Osteocyte (in vitro differentiated cells): Measurements from ENCODE around the gene ARHGAP22. TPM values are rescaled to one million over a fixed set of nuclear protein-coding genes. Genes with fewer than 3 reads are reported as not detected.

Experiments used
- DNase-seq: peaks from one replicate; pipeline ENCODE4 v3.0.0; 2021; ENCODE audit warnings: mixed read lengths; ENCODE audit not compliant: unreplicated experiment; ENCODE audit errors: extremely low spot score
- H3K27ac Mint-ChIP-seq: one replicate; pipeline ENCODE4 v1.8.0; 2021; ENCODE audit warnings: mild to moderate bottlenecking, mixed read lengths; ENCODE audit not compliant: unreplicated experiment
- H3K27me3 Mint-ChIP-seq: one replicate; pipeline ENCODE4 v1.8.0; 2021; ENCODE audit warnings: mixed read lengths; ENCODE audit not compliant: unreplicated experiment
- H3K36me3 Mint-ChIP-seq: one replicate; pipeline ENCODE4 v1.8.0; 2021; ENCODE audit warnings: mixed read lengths; ENCODE audit not compliant: unreplicated experiment
- H3K4me1 Mint-ChIP-seq: one replicate; pipeline ENCODE4 v1.8.0; 2021; ENCODE audit warnings: mixed read lengths; ENCODE audit not compliant: unreplicated experiment
- H3K4me3 Mint-ChIP-seq: one replicate; pipeline ENCODE4 v1.8.0; 2021; ENCODE audit warnings: mild to moderate bottlenecking, moderate library complexity, mixed read lengths; ENCODE audit not compliant: unreplicated experiment
- H3K9me3 Mint-ChIP-seq: one replicate; pipeline ENCODE4 v1.8.0; 2021; ENCODE audit warnings: mixed read lengths; ENCODE audit not compliant: unreplicated experiment
- total RNA-seq: library from RNA; stranded (reverse); gene quantifications from 2 replicates; pipeline ENCODE4 v1.2.1, GENCODE V29; 2021
- TF ChIP-seq, protein P1 (sequence below): fragments of 200-600 bp; sonication (generic); IDR thresholded peaks from 2 replicates; pipeline ENCODE4 v1.5.0; 2021; ENCODE audit warnings: antibody characterized with exemption, mild to moderate bottlenecking, moderate library complexity

ARHGAP22 gene
- total RNA-seq, 1 donor from 2014 or later, result 0.64 TPM

DNA sequence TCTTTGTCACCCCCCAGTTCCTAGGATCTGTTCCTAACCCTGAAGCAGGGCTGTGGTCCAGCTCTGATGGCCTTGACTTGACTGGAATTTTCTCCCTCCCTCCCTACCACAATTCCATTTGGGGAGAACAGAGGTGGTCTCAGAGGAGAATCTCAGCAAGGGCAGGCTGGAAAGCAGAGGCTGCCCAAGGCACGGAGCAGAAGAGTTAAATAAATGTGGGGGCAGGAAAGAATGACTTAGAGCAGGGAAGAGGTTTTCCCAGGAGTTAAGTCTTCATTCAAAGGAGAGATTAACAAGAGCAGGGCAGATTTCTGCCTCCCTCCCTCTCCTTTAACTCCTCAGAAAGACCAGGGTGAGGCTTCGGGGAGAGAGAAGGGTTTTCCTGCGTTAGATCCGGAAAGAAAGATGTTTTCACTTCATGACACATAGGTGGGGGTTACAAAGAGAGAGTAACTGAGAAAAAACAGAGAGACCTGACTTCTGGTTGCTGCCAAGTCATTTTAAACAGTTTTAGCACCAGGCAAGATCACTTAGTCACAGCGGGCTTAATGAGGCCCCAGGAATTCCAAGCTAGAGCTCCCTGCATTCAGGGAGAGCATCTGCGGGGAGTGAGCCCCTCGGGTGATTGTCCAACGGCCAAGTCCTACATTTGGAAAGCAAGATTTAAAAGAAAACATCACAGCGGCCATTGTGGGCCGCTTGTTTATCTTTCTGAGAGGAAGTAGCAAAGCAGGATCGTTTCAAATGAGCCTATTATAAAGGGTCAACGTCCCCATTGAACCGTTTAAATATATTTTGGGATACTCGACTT is 78.7 kb downstream of the ARHGAP22 start:
- TF ChIP-seq, protein P1, sequence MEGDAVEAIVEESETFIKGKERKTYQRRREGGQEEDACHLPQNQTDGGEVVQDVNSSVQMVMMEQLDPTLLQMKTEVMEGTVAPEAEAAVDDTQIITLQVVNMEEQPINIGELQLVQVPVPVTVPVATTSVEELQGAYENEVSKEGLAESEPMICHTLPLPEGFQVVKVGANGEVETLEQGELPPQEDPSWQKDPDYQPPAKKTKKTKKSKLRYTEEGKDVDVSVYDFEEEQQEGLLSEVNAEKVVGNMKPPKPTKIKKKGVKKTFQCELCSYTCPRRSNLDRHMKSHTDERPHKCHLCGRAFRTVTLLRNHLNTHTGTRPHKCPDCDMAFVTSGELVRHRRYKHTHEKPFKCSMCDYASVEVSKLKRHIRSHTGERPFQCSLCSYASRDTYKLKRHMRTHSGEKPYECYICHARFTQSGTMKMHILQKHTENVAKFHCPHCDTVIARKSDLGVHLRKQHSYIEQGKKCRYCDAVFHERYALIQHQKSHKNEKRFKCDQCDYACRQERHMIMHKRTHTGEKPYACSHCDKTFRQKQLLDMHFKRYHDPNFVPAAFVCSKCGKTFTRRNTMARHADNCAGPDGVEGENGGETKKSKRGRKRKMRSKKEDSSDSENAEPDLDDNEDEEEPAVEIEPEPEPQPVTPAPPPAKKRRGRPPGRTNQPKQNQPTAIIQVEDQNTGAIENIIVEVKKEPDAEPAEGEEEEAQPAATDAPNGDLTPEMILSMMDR, result no peak
- DNase-seq, result peak; percentile 76
- H3K27me3 Mint-ChIP-seq, result no peaks in the 10 kb centered on the region
- peak overlapping the region; percentile 87 for H3K27ac Mint-ChIP-seq
- H3K36me3 Mint-ChIP-seq, result no peaks in the 10 kb centered on the region
- H3K9me3 Mint-ChIP-seq, result no peaks in the 10 kb centered on the region
- peaks cover 30% of the 10 kb centered on the region for H3K4me1 Mint-ChIP-seq
- peak overlapping the region; percentile 57 for H3K4me3 Mint-ChIP-seq

DNA sequence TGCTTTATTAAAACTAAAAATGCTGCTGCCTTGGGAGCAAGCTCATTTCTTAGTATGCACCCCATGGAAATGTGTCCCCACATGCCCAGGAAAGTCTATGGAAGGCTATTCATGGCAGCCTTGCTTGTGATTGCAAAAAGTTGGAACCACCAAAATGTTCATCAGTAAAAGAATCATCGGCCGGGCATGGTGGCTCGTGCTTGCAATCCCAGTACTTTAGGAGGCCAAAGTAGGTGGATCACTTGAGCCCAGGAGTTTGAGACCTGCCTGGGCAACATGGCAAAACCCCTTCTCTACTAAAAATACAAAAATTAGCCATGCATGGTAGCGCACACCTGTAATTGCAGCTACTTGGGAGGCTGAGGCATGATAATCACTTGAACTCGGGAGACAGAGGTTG is 79.8 kb downstream of the ARHGAP22 start:
- TF ChIP-seq, protein P1, result no peak
- no peaks in the 10 kb centered on the region for H3K36me3 Mint-ChIP-seq
- DNase-seq, result peak; percentile 19
- no peaks in the 10 kb centered on the region for H3K27me3 Mint-ChIP-seq
- peaks cover 30% of the 10 kb centered on the region for H3K4me1 Mint-ChIP-seq
- H3K4me3 Mint-ChIP-seq, result peak overlapping the region; percentile 44
- no peak overlapping the region for H3K27ac Mint-ChIP-seq
- H3K9me3 Mint-ChIP-seq, result no peaks in the 10 kb centered on the region

DNA sequence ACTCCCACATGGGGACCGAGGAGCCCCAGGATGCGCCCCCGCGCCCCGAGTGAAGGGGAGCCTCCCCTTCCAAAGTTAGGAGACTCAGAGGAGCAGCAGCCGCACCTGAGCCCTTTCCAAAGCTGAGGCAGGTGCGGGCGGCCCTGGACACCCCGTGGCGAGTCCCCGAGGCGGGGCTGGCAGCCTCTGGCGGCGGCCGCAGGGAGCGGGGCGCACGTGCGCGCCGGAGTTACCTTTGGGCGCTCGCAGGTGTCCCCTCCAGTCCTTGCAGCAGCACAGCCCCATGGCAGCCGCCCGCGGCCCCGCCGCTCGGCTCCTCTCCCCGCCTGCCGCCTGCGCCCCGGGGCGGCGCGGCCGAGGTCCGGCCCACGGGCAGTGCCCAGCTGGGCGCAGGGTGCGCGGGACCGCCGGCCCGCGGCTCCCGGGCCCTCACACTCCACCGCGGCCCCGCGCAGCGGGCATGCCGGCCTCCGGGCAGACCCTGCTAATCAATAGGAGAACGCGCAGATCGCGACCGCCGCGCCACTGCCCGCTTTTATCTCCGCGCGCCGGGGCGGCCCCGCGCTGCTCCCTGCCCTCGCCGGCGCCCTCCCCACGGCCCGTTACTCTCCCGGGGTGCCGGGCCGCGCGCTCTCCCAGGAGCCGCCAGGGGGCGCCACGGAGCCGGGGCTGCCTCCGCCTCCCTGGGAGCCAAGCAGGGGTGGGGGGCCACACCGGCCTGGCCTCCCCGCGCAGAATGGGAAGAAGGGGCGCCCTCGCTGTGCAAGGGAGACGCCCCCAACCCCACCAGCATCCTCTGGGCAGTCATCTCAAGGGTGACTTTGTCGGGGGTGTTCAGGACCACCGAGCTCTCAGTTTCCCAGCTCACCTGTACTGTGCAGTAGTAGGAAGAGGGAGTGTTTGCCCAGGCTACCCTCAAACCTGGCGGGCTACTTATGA is 80.8 kb downstream of the ARHGAP22 start:
- peak; percentile 85 for DNase-seq
- Mint-ChIP-seq H3K36me3 (no peaks in the 10 kb centered on the region), H3K4me3 (peak overlapping the region; percentile 45), H3K27ac (no peak overlapping the region), H3K27me3 (no peaks in the 10 kb centered on the region), H3K9me3 (no peaks in the 10 kb centered on the region), H3K4me1 (peaks cover 30% of the 10 kb centered on the region)
- TF ChIP-seq, protein P1, result peak; percentile 77

DNA sequence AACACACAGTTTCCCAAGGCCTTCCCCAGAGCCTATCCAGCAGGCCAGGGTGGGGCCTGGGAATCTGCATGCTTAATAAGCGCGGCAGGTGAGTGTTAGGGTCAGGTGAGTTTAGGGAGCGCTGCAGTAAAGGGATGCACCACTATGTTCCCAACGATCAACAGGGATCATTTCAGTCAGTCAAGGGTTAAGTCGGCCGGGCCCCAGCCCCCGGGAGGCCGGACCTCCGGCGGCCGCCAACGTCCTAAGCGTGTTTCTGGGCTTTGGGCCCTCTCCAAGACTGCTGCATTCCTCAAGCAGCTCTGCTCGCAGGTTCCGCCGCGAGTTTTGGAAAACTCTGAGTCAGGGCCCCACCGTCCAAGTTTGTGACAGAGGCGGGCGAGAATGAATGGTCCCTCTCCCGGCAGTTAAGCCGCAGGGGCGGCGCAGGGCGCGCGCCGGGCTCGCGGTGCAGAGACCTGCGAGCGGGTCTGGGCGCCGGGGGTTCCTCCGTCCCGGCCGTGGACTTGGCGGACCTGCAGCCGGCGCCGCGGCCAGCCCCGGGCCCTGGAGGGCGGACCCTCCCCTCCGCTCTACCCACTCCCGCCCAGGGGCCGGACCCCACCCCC is 81.6 kb downstream of the ARHGAP22 start:
- Mint-ChIP-seq H3K4me1 (peaks cover 32% of the 10 kb centered on the region), H3K27me3 (no peaks in the 10 kb centered on the region), H3K9me3 (no peaks in the 10 kb centered on the region), H3K36me3 (no peaks in the 10 kb centered on the region), H3K27ac (no peak overlapping the region), H3K4me3 (peak overlapping the region; percentile 68)
- DNase-seq, result no peak
- TF ChIP-seq, protein P1, result no peak
